K562 (cell line): ENCODE measurements around the gene ZNF569. TPM values are rescaled to one million over a fixed set of nuclear protein-coding genes. Genes with fewer than 3 reads are reported as not detected.

Source experiments
- ATF1 ChIP-seq, 2 experiments: fragments of 450-650 bp in 1 of 2; IDR thresholded peaks; 2 replicates each; pipeline ENCODE4 v1.6.1; 2016; ENCODE audit warnings: missing compliant biosample characterization in 1 of 2, missing genetic modification characterization in 1 of 2
- DACH1 ChIP-seq: fragments of 450-650 bp; IDR thresholded peaks from 2 replicates; pipeline ENCODE4 v1.6.1; 2018; ENCODE audit not compliant: partially characterized antibody
- DDX20 ChIP-seq: fragments of 450-650 bp; IDR thresholded peaks from 2 replicates; pipeline ENCODE4 v1.6.1; 2016; ENCODE audit warnings: missing genetic modification characterization, low read depth, mild to moderate bottlenecking, missing compliant biosample characterization, moderate library complexity
- EHMT2 ChIP-seq: fragments of 450-650 bp; IDR thresholded peaks from 2 replicates; pipeline ENCODE4 v1.6.1; 2018; ENCODE audit warnings: antibody characterized with exemption
- ETV5 ChIP-seq: sonication (generic); formaldehyde crosslinking; IDR thresholded peaks from 2 replicates; pipeline ENCODE4 v1.4.0; 2020; ENCODE audit warnings: low read depth, mild to moderate bottlenecking, missing genetic modification reagents
- EWSR1 ChIP-seq: fragments of 450-650 bp; IDR thresholded peaks from 2 replicates; pipeline ENCODE4 v1.6.1; 2018; ENCODE audit warnings: borderline replicate concordance, mild to moderate bottlenecking, low read depth, moderate library complexity; ENCODE audit not compliant: partially characterized antibody
- HNRNPH1 ChIP-seq: fragments of 200-400 bp; formaldehyde crosslinking; optimal IDR thresholded peaks from 2 replicates; pipeline ENCODE3; 2017; ENCODE audit warnings: low read depth, mild to moderate bottlenecking, low read length, moderate library complexity
- JUND ChIP-seq, 2 experiments: IDR thresholded peaks; 2 replicates in 1 of 2; 3 replicates in 1 of 2; pipeline ENCODE4 v1.6.1; 2011; ENCODE audit warnings: borderline replicate concordance in 2 of 2, low read depth in 2 of 2, low read length in 2 of 2, improper control_type of control experiment in 1 of 2, missing biosample characterization in 1 of 2, missing genetic modification characterization in 1 of 2, missing genetic modification reagents in 1 of 2
- KLF10 ChIP-seq: fragments of 250-450 bp; sonication (Bioruptor Pico); IDR thresholded peaks from 2 replicates; pipeline ENCODE4 v1.6.1; 2021; ENCODE audit warnings: matching md5 sums
- NFYB ChIP-seq: IDR thresholded peaks from 2 replicates; pipeline ENCODE4 v1.6.1; 2011; ENCODE audit warnings: mild to moderate bottlenecking, moderate library complexity; ENCODE audit not compliant: insufficient read length; ENCODE audit errors: extremely low read depth
- PHB ChIP-seq: fragments of 250-450 bp; sonication (Bioruptor Pico); IDR thresholded peaks from 2 replicates; pipeline ENCODE4 v1.5.0; 2021
- PHB2 ChIP-seq: fragments of 450-650 bp; IDR thresholded peaks from 2 replicates; pipeline ENCODE4 v1.6.1; 2017; ENCODE audit warnings: low read depth
- POLR2G ChIP-seq: fragments of 200-400 bp; formaldehyde crosslinking; IDR thresholded peaks from 2 replicates; pipeline ENCODE4 v1.6.1; 2017; ENCODE audit warnings: low read depth, mild to moderate bottlenecking, antibody characterized with exemption, low read length, moderate library complexity
- PTBP1 ChIP-seq: fragments of 200-400 bp; formaldehyde crosslinking; IDR thresholded peaks from 2 replicates; pipeline ENCODE4 v1.6.1; 2017; ENCODE audit warnings: low read depth, low read length
- XRCC4 ChIP-seq: IDR thresholded peaks from one replicate; pipeline ENCODE4 v1.6.1; 2011; ENCODE audit not compliant: insufficient read depth, insufficient read length; ENCODE audit errors: extremely low read depth
- ZBTB9 ChIP-seq: fragments of 450-650 bp; formaldehyde crosslinking; IDR thresholded peaks from 2 replicates; pipeline ENCODE4 v1.4.0; 2020; ENCODE audit warnings: mild to moderate bottlenecking, moderate library complexity
- ZNF318 ChIP-seq, 2 experiments: fragments of 450-650 bp; IDR thresholded peaks; 2 replicates each; pipeline ENCODE4 v1.6.1; 2016; ENCODE audit warnings: mild to moderate bottlenecking in 2 of 2, borderline replicate concordance in 1 of 2, low read depth in 1 of 2, moderate library complexity in 1 of 2
- ZNF583 ChIP-seq: fragments of 250-450 bp; sonication (Bioruptor Pico); IDR thresholded peaks from 2 replicates; pipeline ENCODE4 v1.4.0; 2020
- ZNF668 ChIP-seq: fragments of 250-450 bp; sonication (Bioruptor Pico); IDR thresholded peaks from 2 replicates; pipeline ENCODE4 v1.8.0; 2022; ENCODE audit warnings: mild to moderate bottlenecking, inconsistent platforms
- polyA plus RNA-seq, 8 experiments: library from polyadenylated mRNA; depleted of rRNA in 4 of 8; stranded (reverse) in 5 of 8; unstranded in 3 of 8; fragments of >200 nt; fragmentation: Nextera tagmentation in 2 of 8; fragmentation: Illumina TruSeq in 1 of 8; extraction: Ambion mirVana in 2 of 8; extraction: Trizol in 1 of 8; gene quantifications; 2 replicates each; pipeline versions ENCODE4 v1.2.1 to v1.2.3, GENCODE V29; 2011 to 2014; ENCODE audit warnings: inconsistent platforms in 1 of 8, missing spikeins in 1 of 8
- total RNA-seq, 7 experiments: library from RNA; depleted of rRNA in 6 of 7; stranded (reverse); fragments of >200 nt in 6 of 7; fragmentation: Illumina TruSeq in 2 of 7; extraction: Trizol in 2 of 7; gene quantifications; 2 replicates each; pipeline versions ENCODE4 v1.2.1 to v1.2.3, GENCODE V29; 2011 to 2021; ENCODE audit warnings: low replicate concordance in 1 of 7

The ZNF569 gene
- total and polyA plus RNA-seq, 9 of the 15 experiments (the other 6 are each of a cell fraction or from before 2014, with no cell fraction given), result 2.1 to 5.7 (median 4.5) TPM

GRCh38 chr19:37466798-37467607, at the start of gene ZNF569 (continued):
- TF ChIP-seq JUND (IDR thresholded peaks at IDR 0.05; ENCODE audit: borderline replicate concordance, low read depth, low read length) (no peak), JUND (tag; IDR thresholded peaks at IDR 0.05; ENCODE audit: borderline replicate concordance, low read depth, low read length) (no peak; the same call in 2 of the 3 replicates), XRCC4 (no peak), DACH1 (no peak), ZNF318 (IDR thresholded peaks at IDR 0.05; ENCODE audit: borderline replicate concordance in 1 of 2, low read depth in 1 of 2) (no peak), DDX20 (tag) (no peak), EWSR1 (no peak), ATF1 (CRISPR knock-in tag; IDR thresholded peaks at IDR 0.05) (no peak), ATF1 (tag; IDR thresholded peaks at IDR 0.05) (peak; percentile 83), ZNF668 (CRISPR knock-in tag) (no peak), EHMT2 (no peak), PTBP1 (no peak), NFYB (no peak), ZNF583 (CRISPR knock-in tag) (no peak), KLF10 (CRISPR knock-in tag) (no peak), ETV5 (CRISPR knock-in tag) (no peak), HNRNPH1 (no peak), PHB (CRISPR knock-in tag) (no peak), POLR2G (peak; percentile 96), ZBTB9 (CRISPR knock-in tag) (no peak), PHB2 (no peak)
